Astrocyte of the hippocampus (primary cell): ENCODE data around the gene PAPOLA.

ENCODE experiments used
- DNase-seq: peaks from one replicate; pipeline ENCODE4 v3.0.0; 2011; ENCODE audit warnings: low read depth, low spot score

Gene PAPOLA

DNA sequence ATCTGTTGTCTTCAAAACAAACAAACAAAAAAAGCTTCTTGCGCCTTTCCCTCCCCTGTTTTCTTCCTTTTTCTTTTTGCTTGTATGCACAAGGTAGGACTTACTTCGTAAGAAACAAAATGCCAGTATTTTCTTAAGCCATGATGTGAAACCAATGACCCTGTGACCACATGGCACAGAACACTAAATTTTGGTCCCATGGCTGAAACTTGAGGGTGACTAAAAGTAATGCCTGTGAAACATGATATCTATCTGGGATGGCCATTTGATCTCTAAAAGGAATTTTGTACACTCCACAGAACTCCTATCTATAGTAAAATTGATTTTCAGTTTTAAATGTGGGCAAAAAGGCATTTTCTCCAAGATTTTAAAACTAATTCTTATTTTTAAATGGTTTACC lies 63.6 kb downstream of the PAPOLA start:
- no peak for DNase-seq

DNA sequence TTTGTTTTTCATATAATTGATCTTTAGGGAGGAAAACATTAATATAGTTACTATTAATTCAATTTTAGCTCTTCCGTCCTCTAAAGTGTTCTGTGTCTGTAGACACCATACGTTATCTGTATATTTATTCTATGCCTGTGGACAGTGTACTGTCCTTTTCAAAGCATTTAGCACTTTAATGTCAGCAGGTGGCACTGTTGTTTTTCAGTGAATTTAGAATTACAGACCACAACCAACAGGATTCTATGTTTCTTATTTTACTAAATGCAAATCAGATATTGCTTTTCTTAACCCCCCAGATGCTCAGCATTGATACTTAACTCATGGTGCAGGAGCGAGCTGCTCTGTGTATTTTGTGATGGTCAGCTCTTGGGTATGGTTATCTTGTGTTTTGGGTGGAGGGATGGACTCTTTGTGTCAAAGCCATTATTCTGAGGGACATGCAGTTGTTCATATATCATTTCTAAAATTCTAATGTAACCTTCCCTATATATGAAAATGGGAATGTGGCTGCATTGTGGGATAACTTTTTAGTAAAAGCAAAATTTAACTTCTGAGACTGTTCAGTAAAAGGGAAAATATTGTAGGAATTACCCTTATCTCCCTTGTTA lies 65.2 kb downstream of the PAPOLA start:
- peak; percentile 58 for DNase-seq

GRCh38 chr14:96568621-96569020 lies 66.4 kb downstream of the PAPOLA start:
- DNase-seq, result no peak

DNA sequence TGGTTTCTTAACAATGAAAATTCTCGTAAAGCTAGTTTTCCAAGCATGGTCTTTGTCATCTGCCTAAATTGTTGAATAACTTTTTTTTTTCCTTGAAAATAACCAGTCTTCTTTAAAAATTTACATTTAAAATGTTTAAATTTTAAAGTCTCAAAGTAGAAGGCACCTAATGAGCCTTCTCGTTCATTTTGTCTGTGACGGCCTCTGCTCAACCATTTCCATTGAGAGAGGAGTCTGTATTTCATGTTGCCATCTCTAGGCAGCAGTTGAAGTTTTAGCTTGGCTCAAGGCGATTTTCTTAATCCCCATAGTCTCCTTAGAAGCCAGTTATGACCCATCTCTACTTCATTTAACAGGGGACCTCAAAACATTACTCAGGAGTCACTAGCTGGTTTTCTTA lies 69.1 kb downstream of the PAPOLA start:
- DNase-seq, result no peak

DNA sequence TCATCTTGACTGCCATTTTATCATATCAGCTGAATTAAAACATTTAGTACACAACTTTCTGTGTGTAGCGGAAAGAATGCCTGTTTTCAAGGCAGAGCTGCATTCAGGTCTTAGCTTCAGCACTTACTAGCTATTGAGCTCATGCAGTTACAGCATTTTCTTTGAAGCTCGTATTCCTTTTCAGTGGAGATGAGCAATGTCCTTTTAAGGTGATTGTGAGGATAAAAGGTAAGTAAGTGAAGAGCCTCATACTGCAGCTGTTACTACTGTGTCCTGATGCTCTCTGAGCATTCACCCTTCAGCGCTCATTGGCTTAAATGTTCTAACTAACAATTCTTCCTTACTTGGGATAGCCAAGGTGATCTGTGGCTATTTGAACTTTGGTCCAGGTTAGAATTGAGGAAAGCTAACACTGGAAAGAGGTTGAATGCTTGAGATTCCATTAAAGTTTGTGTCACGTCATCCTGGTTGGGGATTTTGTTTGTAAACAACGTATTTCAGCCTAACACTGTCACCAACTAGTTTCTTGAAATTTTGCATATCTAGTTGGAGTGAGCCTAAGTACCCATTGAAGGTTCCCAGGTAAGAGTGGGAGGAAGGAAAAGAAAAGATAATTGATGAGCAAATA lies 71.4 kb downstream of the PAPOLA start:
- DNase-seq, result no peak

- no peak for DNase-seq
Measured at GRCh38 chr14:96574171-96574632, 72.0 kb downstream of the PAPOLA start.

DNA sequence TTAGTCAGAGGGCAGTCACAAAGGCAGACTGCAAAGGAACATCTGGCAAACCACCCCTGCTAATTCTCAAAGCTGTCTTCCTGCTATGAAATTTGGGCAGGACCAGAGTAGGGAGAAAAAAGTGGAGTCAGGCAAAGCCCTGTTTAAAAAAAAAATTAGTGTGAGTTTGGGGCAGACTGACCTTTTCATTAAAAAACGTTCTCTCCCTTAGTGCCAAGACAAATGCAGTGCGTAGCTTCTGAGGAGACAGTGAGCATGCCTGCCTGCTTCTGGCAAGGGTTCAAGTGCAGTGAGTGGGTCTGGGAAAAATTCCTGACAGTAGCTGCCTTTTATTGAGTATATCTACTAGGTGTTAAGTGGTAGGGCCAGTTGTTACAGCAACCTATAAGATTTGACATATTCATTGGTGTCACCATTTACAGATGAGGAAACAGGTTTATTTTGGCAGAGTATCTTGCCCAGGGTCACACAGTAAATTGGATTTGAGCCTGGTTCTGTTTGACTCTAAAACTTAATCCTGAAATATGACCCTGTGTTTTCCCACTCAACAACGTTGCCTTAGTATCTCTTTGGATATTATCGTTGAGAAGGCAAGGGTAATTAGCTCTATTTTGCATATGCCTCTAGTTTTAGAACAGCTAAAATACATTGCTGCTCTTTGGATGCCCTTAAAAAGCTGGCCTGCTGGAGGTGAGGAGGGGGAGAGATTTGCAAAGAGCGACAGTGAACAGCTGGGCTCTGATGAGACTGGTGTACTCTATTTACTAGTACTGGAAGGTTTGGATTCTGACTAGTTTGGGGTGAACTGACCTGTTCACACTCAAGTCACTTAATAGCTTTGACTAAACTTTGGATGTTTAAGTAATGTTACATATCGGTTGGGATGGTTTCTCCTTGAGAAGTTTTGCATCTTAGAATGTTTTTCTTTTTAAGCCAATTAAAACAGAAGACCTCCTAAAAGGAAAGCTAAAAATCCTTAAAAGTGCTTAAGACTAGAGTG lies 72.8 kb downstream of the PAPOLA start:
- peak; percentile 73 for DNase-seq

- no peak for DNase-seq
Measured at GRCh38 chr14:96576359-96576758, 74.2 kb downstream of the PAPOLA start.

DNA sequence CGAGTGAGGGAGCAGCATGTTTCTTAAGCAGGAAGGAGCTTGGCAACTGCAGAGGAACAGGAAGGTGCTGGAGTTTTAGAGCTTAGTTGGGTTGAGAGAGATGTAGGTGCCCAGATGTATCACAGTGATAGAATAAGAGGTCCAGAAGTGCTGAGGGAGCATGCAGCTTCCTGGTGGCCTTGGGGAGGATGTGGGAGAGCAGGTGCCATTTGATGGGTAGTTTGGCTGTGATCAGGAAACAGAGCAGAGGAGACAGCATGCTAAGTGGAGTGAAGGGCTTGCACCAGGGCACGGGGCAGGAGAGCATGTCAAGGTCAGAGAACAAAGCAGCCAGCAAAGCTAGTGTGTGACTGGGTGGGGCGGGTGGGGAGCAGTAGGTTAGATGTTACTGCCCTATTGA lies 74.8 kb downstream of the PAPOLA start:
- no peak for DNase-seq

GRCh38 chr14:96578619-96579018 lies 76.4 kb downstream of the PAPOLA start:
- DNase-seq, result no peak

DNA sequence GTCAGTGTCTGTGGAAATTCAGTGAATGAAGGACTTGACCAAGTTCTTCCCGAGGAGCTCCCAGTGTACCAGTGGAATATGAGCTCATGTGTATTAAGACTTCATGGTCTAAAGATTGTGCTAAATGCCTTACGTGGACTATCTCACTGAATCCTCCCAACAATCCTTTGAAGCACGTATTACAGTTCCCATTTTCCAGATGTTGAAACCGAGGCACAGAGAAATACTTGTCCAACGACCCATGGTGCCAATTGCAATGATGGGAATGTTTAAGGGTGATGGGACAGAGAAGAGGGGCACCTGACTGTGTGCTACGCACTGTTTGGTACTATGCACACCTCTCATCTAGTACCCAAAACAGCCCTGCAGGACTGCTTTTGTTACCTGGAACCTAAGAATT lies 77.2 kb downstream of the PAPOLA start:
- DNase-seq, result no peak

- DNase-seq, result no peak
Measured at GRCh38 chr14:96579855-96580254, 77.7 kb downstream of the PAPOLA start.

DNA sequence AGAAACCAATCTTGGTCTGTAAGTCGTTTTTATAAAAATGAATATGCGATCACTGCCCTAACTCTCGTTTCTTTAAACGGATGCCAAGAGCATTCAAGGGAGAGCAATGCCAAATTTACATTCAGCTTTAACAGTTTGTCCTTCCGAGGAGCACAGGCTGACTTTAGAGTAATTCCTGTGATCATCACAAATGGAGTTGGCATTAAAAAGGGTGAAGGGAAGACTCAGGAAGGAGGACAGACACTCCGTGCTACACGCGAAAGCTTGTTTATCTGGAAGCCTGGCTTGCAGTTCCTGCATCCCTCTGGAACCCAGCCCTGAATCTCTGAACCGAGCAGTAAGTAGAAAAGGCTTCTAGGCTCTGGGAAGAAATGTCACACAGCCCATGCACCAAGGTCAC lies 78.4 kb downstream of the PAPOLA start:
- no peak for DNase-seq

- no peak for DNase-seq
Measured at GRCh38 chr14:96581026-96581425, 78.8 kb downstream of the PAPOLA start.

GRCh38 chr14:96581902-96582301 lies 79.7 kb downstream of the PAPOLA start:
- DNase-seq, result no peak

DNA sequence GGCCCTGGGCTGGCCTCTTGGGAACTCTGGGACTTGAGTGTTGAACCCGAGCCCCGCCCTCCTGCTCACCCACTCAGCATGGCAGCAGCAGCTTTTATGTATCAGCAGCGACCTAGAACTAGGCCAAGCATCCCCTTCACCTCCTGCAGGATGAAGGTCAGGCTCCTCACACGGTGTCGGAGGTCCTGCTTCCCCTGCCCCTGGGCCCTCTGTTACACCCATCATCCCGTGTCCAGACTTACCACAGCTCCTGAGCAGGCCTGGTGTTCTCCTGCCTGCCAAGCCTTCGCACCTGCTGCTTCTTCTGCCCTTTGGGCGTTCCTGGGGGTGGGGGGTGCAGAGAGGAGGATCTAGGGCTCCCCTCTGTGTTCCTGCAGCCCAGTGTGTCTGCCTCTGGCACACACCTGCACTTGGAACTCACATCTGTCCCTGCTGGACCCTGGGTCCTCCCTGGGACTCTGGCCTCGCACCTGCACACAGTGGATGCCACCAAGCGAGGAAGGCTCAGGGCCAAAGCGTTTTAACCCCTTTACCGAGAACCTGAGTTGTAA lies 80.3 kb downstream of the PAPOLA start:
- no peak for DNase-seq

- DNase-seq, result no peak
Measured at GRCh38 chr14:96582995-96583394, 80.8 kb downstream of the PAPOLA start.

DNA sequence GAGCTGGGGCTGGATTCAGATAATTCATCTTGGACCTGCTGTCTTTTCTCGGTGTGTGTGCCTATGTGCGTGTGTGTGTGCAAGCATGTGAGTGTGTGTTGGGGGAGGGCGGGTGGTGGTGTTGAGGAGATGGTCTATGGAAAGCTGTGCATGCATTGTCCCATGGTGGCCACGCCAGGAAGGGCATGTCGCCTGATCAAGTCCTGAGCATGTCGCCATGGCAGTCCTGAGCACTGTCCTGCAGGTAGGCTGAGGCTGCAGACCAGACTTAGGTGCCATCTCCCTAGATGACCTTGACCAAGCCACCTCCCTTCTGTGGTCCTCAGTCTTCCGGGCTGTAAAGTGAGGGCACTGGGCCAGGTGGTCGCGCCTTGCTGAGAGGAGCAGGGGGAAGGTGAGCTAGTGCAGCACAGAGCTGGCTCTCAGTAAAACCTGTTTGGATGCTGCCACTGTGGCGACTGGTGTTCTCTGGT lies 81.4 kb downstream of the PAPOLA start:
- no peak for DNase-seq

DNA sequence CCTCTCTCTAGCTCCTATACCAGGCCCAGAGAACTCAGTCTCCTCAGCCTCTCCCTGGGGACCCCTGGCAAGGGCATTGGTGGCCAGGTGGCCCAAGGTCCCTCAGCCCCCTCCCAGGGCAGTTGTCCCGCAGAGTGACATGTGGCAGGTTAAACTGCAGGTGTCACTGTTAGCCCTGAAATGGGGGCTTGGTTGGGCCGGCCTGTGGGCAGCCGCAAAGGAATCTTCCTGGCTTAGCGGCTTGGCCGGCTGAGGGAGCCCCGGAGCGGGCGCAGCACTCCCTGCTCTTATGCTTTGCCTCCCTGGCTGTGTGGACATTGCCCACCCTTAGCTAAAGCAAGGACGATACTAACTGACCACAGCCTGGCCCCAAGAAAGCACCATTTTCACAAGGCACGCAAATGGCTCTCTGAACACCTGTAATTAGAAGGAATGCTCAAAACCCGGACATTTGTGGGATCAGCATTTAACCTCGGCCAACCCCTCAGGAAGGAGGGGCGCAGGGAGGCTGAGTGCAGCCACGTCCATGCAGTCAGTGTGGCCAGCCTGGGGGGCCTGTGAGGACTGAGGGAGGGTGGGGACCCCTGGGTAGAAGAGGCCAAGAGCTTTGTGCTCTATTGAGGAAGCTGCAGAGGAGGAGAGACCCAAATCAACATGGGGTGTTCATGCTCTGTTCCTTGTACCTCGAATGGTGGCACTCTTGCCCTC lies 82.2 kb downstream of the PAPOLA start:
- peak; percentile 78 for DNase-seq

DNA sequence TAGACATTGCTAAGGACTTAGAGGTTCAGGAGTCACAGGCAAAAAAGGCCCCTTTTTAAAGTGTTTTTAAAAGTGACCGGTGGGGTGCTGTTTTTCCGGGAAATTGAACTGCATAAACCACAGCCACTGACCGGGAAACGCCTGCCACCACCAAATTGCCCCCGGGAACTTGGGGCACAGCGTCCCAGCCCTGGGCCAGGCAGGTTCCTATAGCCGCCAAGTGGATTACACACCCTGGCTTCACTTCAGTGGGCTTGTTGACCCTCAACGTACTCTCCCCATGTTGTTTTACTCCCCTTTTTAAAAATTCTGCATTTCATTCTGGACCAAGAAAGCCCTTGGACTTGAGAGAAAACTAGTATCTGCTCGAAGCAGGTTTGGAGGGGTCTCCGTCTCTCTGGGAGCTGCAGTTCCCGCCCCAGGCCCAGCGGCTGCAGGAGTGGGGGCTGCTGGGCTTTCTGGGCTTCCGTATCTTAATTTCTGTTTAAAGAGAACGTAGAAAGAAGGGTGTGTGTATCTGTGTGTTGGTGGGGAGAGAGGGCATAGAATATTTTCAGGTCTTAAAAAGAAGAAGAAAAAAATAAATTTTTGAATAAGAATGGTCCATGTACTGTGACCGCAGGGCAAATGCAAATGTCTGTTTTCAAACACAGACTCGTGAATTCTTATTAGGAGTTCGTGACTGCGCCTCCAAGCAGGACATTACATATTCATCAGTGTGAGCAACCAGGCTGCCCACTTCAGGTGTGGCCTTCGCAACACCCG lies 82.9 kb downstream of the PAPOLA start:
- DNase-seq, result no peak

DNA sequence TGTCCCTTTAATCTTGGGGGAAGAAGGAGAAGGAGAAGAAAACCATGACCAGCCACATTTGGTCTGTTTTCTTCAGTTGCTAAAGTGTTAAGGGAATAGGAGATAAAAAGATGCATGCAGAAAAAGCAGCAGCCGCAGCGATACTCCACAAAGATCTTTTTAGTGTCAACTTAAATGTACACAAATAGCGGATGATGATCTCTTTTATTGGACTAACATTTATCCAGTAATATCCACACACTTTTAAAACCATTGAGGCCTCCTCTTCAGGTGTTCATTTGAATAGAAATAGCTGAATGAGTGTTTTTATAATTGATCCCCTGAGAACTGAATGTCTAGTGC lies 83.5 kb downstream of the PAPOLA start:
- no peak for DNase-seq
